Measurements from ENCODE around the gene FRS3. TPM values are rescaled to one million over a fixed set of nuclear protein-coding genes. Genes with fewer than 3 reads are reported as not detected.
A peak's percentile ranks its signal among the peaks of the same experiment; 100 is the strongest.

The FRS3 gene
- total and polyA plus RNA-seq, 2 of the 13 experiments (the other 11 are each of a cell fraction or from before 2014, with no cell fraction given), result 3.0 to 7.4 TPM

DNA sequence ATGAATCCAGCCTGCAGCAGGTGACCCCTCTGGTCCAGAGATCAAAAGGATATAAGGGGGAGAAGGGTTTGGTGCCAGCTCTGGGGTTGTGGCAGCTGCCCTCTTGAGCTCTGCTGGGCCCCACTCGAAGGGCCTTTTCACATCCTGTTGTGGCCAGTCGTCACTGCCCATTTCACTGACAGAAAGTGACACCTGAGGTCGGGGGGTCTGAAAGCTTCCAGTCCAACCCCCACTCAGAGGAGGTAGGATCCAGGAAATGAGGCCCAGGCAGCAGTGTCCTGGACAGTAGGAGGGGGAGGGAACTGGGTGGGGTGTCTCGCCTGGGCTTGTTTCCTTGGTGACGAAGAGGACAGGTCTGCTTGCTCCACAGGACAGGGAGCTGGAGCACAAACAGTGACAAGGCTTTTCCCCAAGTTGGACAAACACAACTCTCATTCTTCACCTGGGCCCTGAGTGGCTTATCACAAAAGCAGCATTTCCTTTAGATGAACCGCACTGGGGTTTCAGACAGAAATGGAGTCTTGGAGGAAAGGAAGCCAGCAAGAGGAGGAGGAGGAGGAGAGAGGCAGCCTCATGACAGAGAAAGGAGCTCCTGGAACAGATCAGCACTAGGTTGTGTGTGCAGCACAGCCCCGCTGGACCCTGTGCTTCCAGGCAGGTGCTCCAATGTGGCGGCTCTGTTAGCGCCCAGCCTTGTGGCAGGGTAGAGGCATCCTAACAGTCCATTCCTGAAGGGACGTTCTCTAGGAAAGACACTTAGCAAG, 11.0 kb downstream of the FRS3 start (continued):
- TF ChIP-seq ZNF451 (CRISPR knock-in tag; IDR thresholded peaks at IDR 0.05) (peak; percentile 76; the same call in 1 of the 2 replicates), KLF11 (CRISPR knock-in tag; IDR thresholded peaks at IDR 0.05) (0 out of 2 replicates have a peak, but pooled peaks have one; percentile 7), ZNF766 (CRISPR knock-in tag; IDR thresholded peaks at IDR 0.05; ENCODE audit: borderline replicate concordance) (0 out of 2 replicates have a peak, but pooled peaks have one; percentile 39), SRSF1 (optimal IDR thresholded peaks at IDR 0.05; ENCODE audit: low read depth, low read length) (peak; percentile 80), RCOR2 (CRISPR knock-in tag; IDR thresholded peaks at IDR 0.05) (peak; percentile 56), FOSL1 (CRISPR knock-in tag; IDR thresholded peaks at IDR 0.05; ENCODE audit: borderline replicate concordance) (no peak), ZEB1 (IDR thresholded peaks at IDR 0.05; ENCODE audit: insufficient replicate concordance, low read depth) (peak; percentile 77), MLLT10 (CRISPR knock-in tag; IDR thresholded peaks at IDR 0.05) (no peak)
- TF ChIP-seq, protein P1, sequence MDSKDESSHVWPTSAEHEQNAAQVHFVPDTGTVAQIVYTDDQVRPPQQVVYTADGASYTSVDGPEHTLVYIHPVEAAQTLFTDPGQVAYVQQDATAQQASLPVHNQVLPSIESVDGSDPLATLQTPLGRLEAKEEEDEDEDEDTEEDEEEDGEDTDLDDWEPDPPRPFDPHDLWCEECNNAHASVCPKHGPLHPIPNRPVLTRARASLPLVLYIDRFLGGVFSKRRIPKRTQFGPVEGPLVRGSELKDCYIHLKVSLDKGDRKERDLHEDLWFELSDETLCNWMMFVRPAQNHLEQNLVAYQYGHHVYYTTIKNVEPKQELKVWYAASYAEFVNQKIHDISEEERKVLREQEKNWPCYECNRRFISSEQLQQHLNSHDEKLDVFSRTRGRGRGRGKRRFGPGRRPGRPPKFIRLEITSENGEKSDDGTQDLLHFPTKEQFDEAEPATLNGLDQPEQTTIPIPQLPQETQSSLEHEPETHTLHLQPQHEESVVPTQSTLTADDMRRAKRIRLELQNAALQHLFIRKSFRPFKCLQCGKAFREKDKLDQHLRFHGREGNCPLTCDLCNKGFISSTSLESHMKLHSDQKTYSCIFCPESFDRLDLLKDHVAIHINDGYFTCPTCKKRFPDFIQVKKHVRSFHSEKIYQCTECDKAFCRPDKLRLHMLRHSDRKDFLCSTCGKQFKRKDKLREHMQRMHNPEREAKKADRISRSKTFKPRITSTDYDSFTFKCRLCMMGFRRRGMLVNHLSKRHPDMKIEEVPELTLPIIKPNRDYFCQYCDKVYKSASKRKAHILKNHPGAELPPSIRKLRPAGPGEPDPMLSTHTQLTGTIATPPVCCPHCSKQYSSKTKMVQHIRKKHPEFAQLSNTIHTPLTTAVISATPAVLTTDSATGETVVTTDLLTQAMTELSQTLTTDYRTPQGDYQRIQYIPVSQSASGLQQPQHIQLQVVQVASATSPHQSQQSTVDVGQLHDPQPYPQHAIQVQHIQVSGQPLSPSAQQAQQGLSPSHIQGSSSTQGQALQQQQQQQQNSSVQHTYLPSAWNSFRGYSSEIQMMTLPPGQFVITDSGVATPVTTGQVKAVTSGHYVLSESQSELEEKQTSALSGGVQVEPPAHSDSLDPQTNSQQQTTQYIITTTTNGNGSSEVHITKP (CRISPR knock-in tag; IDR thresholded peaks at IDR 0.05; ENCODE audit: low read depth), result peak; percentile 72
- TF ChIP-seq, protein P2, sequence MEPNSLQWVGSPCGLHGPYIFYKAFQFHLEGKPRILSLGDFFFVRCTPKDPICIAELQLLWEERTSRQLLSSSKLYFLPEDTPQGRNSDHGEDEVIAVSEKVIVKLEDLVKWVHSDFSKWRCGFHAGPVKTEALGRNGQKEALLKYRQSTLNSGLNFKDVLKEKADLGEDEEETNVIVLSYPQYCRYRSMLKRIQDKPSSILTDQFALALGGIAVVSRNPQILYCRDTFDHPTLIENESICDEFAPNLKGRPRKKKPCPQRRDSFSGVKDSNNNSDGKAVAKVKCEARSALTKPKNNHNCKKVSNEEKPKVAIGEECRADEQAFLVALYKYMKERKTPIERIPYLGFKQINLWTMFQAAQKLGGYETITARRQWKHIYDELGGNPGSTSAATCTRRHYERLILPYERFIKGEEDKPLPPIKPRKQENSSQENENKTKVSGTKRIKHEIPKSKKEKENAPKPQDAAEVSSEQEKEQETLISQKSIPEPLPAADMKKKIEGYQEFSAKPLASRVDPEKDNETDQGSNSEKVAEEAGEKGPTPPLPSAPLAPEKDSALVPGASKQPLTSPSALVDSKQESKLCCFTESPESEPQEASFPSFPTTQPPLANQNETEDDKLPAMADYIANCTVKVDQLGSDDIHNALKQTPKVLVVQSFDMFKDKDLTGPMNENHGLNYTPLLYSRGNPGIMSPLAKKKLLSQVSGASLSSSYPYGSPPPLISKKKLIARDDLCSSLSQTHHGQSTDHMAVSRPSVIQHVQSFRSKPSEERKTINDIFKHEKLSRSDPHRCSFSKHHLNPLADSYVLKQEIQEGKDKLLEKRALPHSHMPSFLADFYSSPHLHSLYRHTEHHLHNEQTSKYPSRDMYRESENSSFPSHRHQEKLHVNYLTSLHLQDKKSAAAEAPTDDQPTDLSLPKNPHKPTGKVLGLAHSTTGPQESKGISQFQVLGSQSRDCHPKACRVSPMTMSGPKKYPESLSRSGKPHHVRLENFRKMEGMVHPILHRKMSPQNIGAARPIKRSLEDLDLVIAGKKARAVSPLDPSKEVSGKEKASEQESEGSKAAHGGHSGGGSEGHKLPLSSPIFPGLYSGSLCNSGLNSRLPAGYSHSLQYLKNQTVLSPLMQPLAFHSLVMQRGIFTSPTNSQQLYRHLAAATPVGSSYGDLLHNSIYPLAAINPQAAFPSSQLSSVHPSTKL (CRISPR knock-in tag; IDR thresholded peaks at IDR 0.05), result peak; percentile 55; the same call in 1 of the 2 replicates
- TF ChIP-seq, protein P3, sequence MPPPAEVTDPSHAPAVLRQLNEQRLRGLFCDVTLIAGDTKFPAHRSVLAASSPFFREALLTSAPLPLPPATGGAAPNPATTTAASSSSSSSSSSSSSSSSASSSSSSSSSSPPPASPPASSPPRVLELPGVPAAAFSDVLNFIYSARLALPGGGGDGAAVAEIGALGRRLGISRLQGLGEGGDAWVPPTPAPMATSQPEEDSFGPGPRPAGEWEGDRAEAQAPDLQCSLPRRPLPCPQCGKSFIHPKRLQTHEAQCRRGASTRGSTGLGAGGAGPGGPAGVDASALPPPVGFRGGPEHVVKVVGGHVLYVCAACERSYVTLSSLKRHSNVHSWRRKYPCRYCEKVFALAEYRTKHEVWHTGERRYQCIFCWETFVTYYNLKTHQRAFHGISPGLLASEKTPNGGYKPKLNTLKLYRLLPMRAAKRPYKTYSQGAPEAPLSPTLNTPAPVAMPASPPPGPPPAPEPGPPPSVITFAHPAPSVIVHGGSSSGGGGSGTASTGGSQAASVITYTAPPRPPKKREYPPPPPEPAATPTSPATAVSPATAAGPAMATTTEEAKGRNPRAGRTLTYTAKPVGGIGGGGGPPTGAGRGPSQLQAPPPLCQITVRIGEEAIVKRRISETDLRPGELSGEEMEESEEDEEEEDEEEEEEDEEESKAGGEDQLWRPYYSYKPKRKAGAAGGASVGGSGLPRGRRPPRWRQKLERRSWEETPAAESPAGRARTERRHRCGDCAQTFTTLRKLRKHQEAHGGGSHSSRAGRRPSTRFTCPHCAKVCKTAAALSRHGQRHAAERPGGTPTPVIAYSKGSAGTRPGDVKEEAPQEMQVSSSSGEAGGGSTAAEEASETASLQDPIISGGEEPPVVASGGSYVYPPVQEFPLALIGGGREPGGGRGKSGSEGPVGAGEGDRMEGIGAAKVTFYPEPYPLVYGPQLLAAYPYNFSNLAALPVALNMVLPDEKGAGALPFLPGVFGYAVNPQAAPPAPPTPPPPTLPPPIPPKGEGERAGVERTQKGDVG (CRISPR knock-in tag; IDR thresholded peaks at IDR 0.05; ENCODE audit: borderline replicate concordance), result no peak
- TF ChIP-seq, protein P4, sequence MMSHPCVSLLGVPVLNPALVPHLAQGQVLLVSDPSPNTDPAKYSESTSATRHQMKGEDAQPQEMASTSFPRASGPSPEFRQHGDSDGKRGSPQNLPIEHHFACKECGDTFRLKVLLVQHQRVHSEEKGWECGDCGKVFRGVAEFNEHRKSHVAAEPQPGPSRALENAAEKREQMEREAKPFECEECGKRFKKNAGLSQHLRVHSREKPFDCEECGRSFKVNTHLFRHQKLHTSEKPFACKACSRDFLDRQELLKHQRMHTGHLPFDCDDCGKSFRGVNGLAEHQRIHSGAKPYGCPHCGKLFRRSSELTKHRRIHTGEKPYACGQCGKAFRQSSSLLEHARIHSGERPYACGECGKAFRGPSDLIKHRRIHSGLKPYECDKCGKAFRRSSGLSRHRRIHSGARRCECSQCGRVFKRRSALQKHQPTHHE (CRISPR knock-in tag; IDR thresholded peaks at IDR 0.05; ENCODE audit: borderline replicate concordance), result peak; percentile 76; the same call in 1 of the 2 replicates
- TF ChIP-seq, protein P5, sequence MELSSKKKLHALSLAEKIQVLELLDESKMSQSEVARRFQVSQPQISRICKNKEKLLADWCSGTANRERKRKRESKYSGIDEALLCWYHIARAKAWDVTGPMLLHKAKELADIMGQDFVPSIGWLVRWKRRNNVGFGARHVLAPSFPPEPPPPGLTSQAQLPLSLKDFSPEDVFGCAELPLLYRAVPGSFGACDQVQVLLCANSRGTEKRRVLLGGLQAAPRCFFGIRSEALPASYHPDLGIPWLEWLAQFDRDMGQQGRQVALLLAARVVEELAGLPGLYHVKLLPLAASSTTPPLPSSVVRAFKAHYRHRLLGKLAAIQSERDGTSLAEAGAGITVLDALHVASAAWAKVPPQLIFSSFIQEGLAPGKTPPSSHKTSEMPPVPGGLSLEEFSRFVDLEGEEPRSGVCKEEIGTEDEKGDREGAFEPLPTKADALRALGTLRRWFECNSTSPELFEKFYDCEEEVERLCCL (CRISPR knock-in tag; IDR thresholded peaks at IDR 0.05; ENCODE audit: borderline replicate concordance), result no peak
